GM12878 (cell line): ENCODE results near the gene ELL2. TPM values are rescaled to one million over a fixed set of nuclear protein-coding genes. Genes with fewer than 3 reads are reported as not detected.

Experiments
- ATAC-seq: fragments of 200-7000 bp; cut with Tn5 transposase; 3 replicates; pipeline ENCODE4 v1.9.1; 2020; ENCODE audit warnings: mild to moderate bottlenecking, moderate library complexity
- BruUV-seq: library from RNA; stranded (reverse); fragments of 400-500 nt; replicated peaks from 2 replicates; lab custom pipeline; 2021; lab: Mats Ljungman, UMichigan
- CTCF ChIA-PET: fragments of 300-600 bp; sonication (Branson Sonifier 250); formaldehyde crosslinking; extraction: SDS; loops from one replicate; lab custom pipeline; 2021; ENCODE audit warnings: inconsistent platforms; lab: Yijun Ruan, JAX
- POLR2A ChIA-PET: fragments of 350-600 bp; formaldehyde crosslinking; extraction: SDS; loops from one replicate; lab custom pipeline; 2021; ENCODE audit warnings: inconsistent platforms; lab: Charles Lee
- RAD21 ChIA-PET: fragments of 300-600 bp; sonication (Branson Sonifier 250); formaldehyde crosslinking; loops from one replicate; lab custom pipeline; 2023; ENCODE audit warnings: antibody characterized with exemption; ENCODE audit not compliant: unreplicated experiment; lab: Charles Lee
- SMC1A ChIA-PET: fragments of 300-600 bp; sonication (Branson Sonifier 250); formaldehyde crosslinking; loops from one replicate; lab custom pipeline; 2023; ENCODE audit not compliant: unreplicated experiment, uncharacterized antibody; lab: Charles Lee
- DNase-seq: peaks from one replicate; pipeline ENCODE4 v3.0.0-alpha.2; 2011; ENCODE audit warnings: low read depth, low spot score
- FAIRE-seq: peaks from 3 replicates; lab custom pipeline; 2011; peaks lifted over from hg19 to GRCh38; lab: Jason Lieb, UNC
- H2AFZ ChIP-seq: 2 replicates; pipeline ENCODE4 v1.6.0; 2011; ENCODE audit warnings: low read depth, low read length, control low read depth; ENCODE audit not compliant: control insufficient read depth
- H3K27ac ChIP-seq: 2 replicates; pipeline ENCODE4 v1.5.1; 2011; ENCODE audit warnings: control low read depth; ENCODE audit not compliant: control insufficient read depth, insufficient read depth
- H3K27me3 ChIP-seq, 2 experiments: replicated peaks in 1 of 2; 2 replicates each; pipeline versions ENCODE4 v1.6.0 to v1.6.1; 2011; ENCODE audit warnings: low read length in 1 of 2; ENCODE audit not compliant: control insufficient read depth in 2 of 2, insufficient read depth in 2 of 2
- H3K36me3 ChIP-seq, 2 experiments: 2 replicates each; pipeline ENCODE4 v1.5.1; 2011; ENCODE audit warnings: low read length in 1 of 2; ENCODE audit not compliant: control insufficient read depth in 2 of 2, insufficient read depth in 2 of 2
- H3K4me1 ChIP-seq: 2 replicates; pipeline ENCODE4 v1.6.1; 2011; ENCODE audit warnings: mild to moderate bottlenecking, low read length, moderate library complexity, mixed read lengths; ENCODE audit not compliant: control insufficient read depth, insufficient read depth
- H3K4me2 ChIP-seq: 2 replicates; pipeline ENCODE4 v1.6.0; 2011; ENCODE audit warnings: control low read depth; ENCODE audit not compliant: control insufficient read depth, insufficient read depth
- H3K4me3 ChIP-seq: fragments of 200-600 bp; sonication (generic); 2 replicates; pipeline ENCODE4 v1.5.1; 2016
- H3K79me2 ChIP-seq: 2 replicates; pipeline ENCODE4 v1.6.0; 2011; ENCODE audit warnings: low read length; ENCODE audit not compliant: control insufficient read depth, insufficient read depth
- H3K9ac ChIP-seq: 2 replicates; pipeline ENCODE4 v1.8.0; 2011; ENCODE audit warnings: low read length, control low read depth, mixed read lengths; ENCODE audit not compliant: control insufficient read depth, insufficient read depth
- H3K9me3 ChIP-seq: replicated peaks from 3 replicates; pipeline ENCODE4 v1.5.1; 2011; ENCODE audit warnings: mild to moderate bottlenecking, low read length; ENCODE audit not compliant: control insufficient read depth, insufficient read depth
- H4K20me1 ChIP-seq: 2 replicates; pipeline ENCODE4 v1.6.0; 2011; ENCODE audit not compliant: control insufficient read depth, insufficient read depth
- BACH1 ChIP-seq: fragments of 450-650 bp; IDR thresholded peaks from 2 replicates; pipeline ENCODE4 v1.6.1; 2017; ENCODE audit warnings: mild to moderate bottlenecking, borderline replicate concordance
- CEBPB ChIP-seq, 2 experiments: fragments of 150-350 bp in 1 of 2; IDR thresholded peaks; 2 replicates each; pipeline ENCODE4 v1.6.1; 2012 to 2014; ENCODE audit warnings: low read depth in 2 of 2, low read length in 2 of 2, borderline replicate concordance in 1 of 2, inconsistent platforms in 1 of 2
- CREB1 ChIP-seq: IDR thresholded peaks from 2 replicates; pipeline ENCODE4 v1.6.1; 2012; ENCODE audit warnings: low read depth, mild to moderate bottlenecking, inconsistent platforms
- FOXM1 ChIP-seq: IDR thresholded peaks from 2 replicates; pipeline ENCODE4 v1.6.1; 2012; ENCODE audit warnings: low read depth, mild to moderate bottlenecking, inconsistent platforms, low read length, moderate library complexity
- GATAD2B ChIP-seq: fragments of 450-650 bp; conservative IDR thresholded peaks from 2 replicates; pipeline ENCODE4 v1.6.1; 2017; ENCODE audit warnings: low read depth, mild to moderate bottlenecking, moderate library complexity
- JUNB ChIP-seq: IDR thresholded peaks from 2 replicates; pipeline ENCODE4 v1.6.1; 2016; ENCODE audit warnings: antibody characterized with exemption, mild to moderate bottlenecking
- KAT2A ChIP-seq: conservative IDR thresholded peaks from 2 replicates; pipeline ENCODE4 v1.6.1; 2011; ENCODE audit warnings: low read depth, low read length; ENCODE audit not compliant: control insufficient read depth
- MTA2 ChIP-seq: fragments of 450-650 bp; IDR thresholded peaks from 2 replicates; pipeline ENCODE4 v1.6.1; 2016; ENCODE audit warnings: low read depth, mild to moderate bottlenecking, moderate library complexity
- PAX8 ChIP-seq: fragments of 450-650 bp; IDR thresholded peaks from 2 replicates; pipeline ENCODE4 v1.6.1; 2017; ENCODE audit warnings: mild to moderate bottlenecking, moderate library complexity
- RAD21 ChIP-seq: IDR thresholded peaks from 2 replicates; pipeline ENCODE4 v1.6.1; 2011; ENCODE audit warnings: mild to moderate bottlenecking, low read depth, low read length, moderate library complexity; ENCODE audit not compliant: insufficient read depth
- SMAD1 ChIP-seq: fragments of 450-650 bp; IDR thresholded peaks from 2 replicates; pipeline ENCODE4 v1.6.1; 2018; ENCODE audit warnings: mild to moderate bottlenecking, low read depth; ENCODE audit not compliant: partially characterized antibody
- TCF12 ChIP-seq: IDR thresholded peaks from 2 replicates; pipeline ENCODE4 v1.6.1; 2011; ENCODE audit warnings: low read depth, mild to moderate bottlenecking, low read length
- TCF3 ChIP-seq: IDR thresholded peaks from 2 replicates; pipeline ENCODE4 v1.6.1; 2012; ENCODE audit warnings: low read depth, mild to moderate bottlenecking, low read length, borderline replicate concordance; ENCODE audit not compliant: insufficient read depth
- ZZZ3 ChIP-seq: IDR thresholded peaks from 2 replicates; pipeline ENCODE4 v1.6.1; 2011; ENCODE audit warnings: low read depth; ENCODE audit not compliant: control insufficient read depth, insufficient read length
- WGBS: methylation state at CpG from one replicate; pipeline ENCODE4 v1.1.6; 2016; ENCODE audit warnings: low lambda C conversion rate; ENCODE audit not compliant: insufficient replicate concordance, insufficient coverage; ENCODE audit errors: missing lambda C conversion rate; 5-methylcytosine and 5-hydroxymethylcytosine counted together
- in situ Hi-C: fragments of 300-500 bp; cut with MboI; formaldehyde crosslinking; loops from 9 replicates; pipeline ENCODE4 v1.14.3; 2018; ENCODE audit warnings: mixed read lengths
- intact Hi-C: fragments of 100-400 bp; cut with micrococcal nuclease; formaldehyde crosslinking; loops from one replicate; pipeline ENCODE4 v1.14.2; 2022; ENCODE audit not compliant: unreplicated experiment
- polyA plus RNA-seq, 11 experiments: library from polyadenylated mRNA; depleted of rRNA in 4 of 11; unstranded in 6 of 11; stranded (reverse) in 5 of 11; fragments of >200 nt; fragmentation: Nextera tagmentation in 4 of 11; fragmentation: Illumina TruSeq in 1 of 11; extraction: Ambion mirVana in 4 of 11; extraction: Trizol in 1 of 11; gene quantifications; 1 replicate in 1 of 11; 2 replicates in 10 of 11; pipeline versions ENCODE4 v1.2.1 to v1.2.3, GENCODE V29; 2011 to 2016; ENCODE audit warnings: inconsistent platforms in 2 of 11, missing spikeins in 2 of 11, low read depth in 1 of 11
- total RNA-seq, 4 experiments: library from RNA; depleted of rRNA in 3 of 4; stranded (reverse); fragments of >200 nt in 3 of 4; fragmentation: Illumina TruSeq in 1 of 4; extraction: Trizol in 1 of 4; gene quantifications; 2 replicates each; pipeline versions ENCODE4 v1.2.1 to v1.2.3, GENCODE V29; 2013 to 2021
- TF ChIP-seq, protein P1 (sequence below): fragments of 450-650 bp; IDR thresholded peaks from 2 replicates; pipeline ENCODE4 v1.6.1; 2016; ENCODE audit warnings: mild to moderate bottlenecking
- TF ChIP-seq, protein P2 (sequence below): fragments of 450-650 bp; IDR thresholded peaks from 2 replicates; pipeline ENCODE4 v1.6.1; 2017; ENCODE audit warnings: low read depth, mild to moderate bottlenecking, moderate library complexity
- TF ChIP-seq, protein P3 (sequence below): fragments of 450-650 bp; IDR thresholded peaks from 2 replicates; pipeline ENCODE4 v1.6.1; 2016; ENCODE audit warnings: mild to moderate bottlenecking

The ELL2 gene
- total and polyA plus RNA-seq, 10 of the 15 experiments (the other 5 are each of a cell fraction or from before 2014, with no cell fraction given), result 24.2 to 91.4 (median 57.4) TPM

DNA sequence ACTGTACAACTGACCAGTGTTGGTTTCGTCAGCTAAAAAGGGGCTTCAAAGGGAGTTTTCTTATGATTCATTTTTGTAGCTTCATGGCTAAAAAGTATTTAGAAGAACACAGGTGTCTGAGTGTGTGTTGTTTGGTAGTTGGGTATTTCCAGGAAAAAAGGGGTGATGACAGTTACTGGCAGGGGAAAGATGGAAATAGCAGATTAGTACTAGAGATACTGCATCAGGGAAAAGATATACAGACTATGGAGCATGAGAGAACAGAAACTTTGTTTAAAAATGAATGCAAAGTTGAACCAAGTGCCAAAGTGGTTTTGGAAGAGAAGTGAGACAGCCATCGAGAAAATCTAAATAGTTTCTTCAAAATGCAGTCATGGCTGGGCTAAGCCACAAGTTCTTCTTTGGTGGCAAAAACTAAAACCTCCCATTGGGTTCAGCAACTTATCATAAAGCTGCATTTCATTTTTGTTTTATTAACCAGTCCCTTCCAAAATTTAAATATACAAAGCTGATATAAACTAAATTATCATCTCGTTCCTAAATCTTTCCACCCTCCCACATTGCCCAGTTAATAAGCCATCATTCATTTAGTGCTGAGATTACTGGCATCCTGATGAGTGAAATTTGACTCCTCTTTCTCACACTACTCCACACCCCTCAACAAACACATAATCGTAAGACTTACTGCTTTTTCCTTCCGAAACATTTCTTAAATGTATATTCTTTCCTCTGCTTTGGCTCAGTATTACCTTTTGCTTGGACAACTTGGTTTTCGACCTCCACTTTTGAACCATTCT is 33.5 kb downstream of the ELL2 start:
- ChIA-PET SMC1A (interaction anchor here (0.6 to 2.8 kb wide), 25 partner anchors 8 to 792 kb away, joined by 3 to 36 read pairs (median 7); no protein-coding TSS in a partner anchor), RAD21 (interaction anchor here (0.7 to 2.9 kb wide), 15 partner anchors 8 to 512 kb away, joined by 3 to 36 read pairs (median 8); partner anchors contain the start of gene RHOBTB3), POLR2A (interaction anchor here (0.6 to 2.4 kb wide), 10 partner anchors 9 to 66 kb away, joined by 3 to 16 read pairs (median 5); no protein-coding TSS in a partner anchor), CTCF (interaction anchor here (0.5 to 2.0 kb wide), 10 partner anchors 16 to 409 kb away, joined by 3 to 10 read pairs (median 4); no protein-coding TSS in a partner anchor)
- no peaks in the 10 kb centered on the region for H3K27me3 ChIP-seq
- FAIRE-seq (peak; percentile 59), DNase-seq (peak; percentile 91), ATAC-seq (peak; percentile 61)
- H3K4me1 ChIP-seq, result peaks cover 65% of the 10 kb centered on the region
- WGBS, result 2% methylated on average over 6 of the region's 6 CpGs
- no peaks in the 10 kb centered on the region for H4K20me1 ChIP-seq
- H3K9me3 ChIP-seq, result no peaks in the 10 kb centered on the region; the same call in 1 of the 3 replicates
- peak overlapping the region; percentile 91 for H3K4me2 ChIP-seq
- BruUV-seq, result no TSS peak
- peak overlapping the region; percentile 91 for H3K27ac ChIP-seq
- H3K79me2 ChIP-seq, result peaks cover 68% of the 10 kb centered on the region
- no peak overlapping the region for H2AFZ ChIP-seq
- intact Hi-C loops, result loop anchor here (1.0 to 10.0 kb wide), 5 partner anchors 19 to 507 kb away; partner anchors contain the start of genes ELL2 and PCSK1
- in situ Hi-C loops, result no loop called here
- H3K9ac ChIP-seq, result peak overlapping the region; percentile 4; the same call in 1 of the 2 replicates
- H3K4me3 ChIP-seq, result peak overlapping the region; percentile 22
- peaks cover 0 to 3% of the 10 kb centered on the region in 2 experiments; a peak in 2 of 4 replicates for H3K36me3 ChIP-seq
- TF ChIP-seq SMAD1, result no peak
- TF ChIP-seq PAX8, result no peak
- TF ChIP-seq JUNB, result peak; percentile 98
- peak; percentile 92 for TF ChIP-seq BACH1
- peak; percentile 60; the same call in 1 of the 2 replicates for TF ChIP-seq CREB1
- TF ChIP-seq, protein P1, sequence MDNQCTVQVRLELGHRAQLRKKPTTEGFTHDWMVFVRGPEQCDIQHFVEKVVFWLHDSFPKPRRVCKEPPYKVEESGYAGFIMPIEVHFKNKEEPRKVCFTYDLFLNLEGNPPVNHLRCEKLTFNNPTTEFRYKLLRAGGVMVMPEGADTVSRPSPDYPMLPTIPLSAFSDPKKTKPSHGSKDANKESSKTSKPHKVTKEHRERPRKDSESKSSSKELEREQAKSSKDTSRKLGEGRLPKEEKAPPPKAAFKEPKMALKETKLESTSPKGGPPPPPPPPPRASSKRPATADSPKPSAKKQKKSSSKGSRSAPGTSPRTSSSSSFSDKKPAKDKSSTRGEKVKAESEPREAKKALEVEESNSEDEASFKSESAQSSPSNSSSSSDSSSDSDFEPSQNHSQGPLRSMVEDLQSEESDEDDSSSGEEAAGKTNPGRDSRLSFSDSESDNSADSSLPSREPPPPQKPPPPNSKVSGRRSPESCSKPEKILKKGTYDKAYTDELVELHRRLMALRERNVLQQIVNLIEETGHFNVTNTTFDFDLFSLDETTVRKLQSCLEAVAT, result peak; percentile 84
- no peak for TF ChIP-seq KAT2A
- TF ChIP-seq GATAD2B, result peak; percentile 93
- peak; percentile 87 for TF ChIP-seq TCF12
- TF ChIP-seq CEBPB (IDR thresholded peaks at IDR 0.05; ENCODE audit: borderline replicate concordance in 1 of 2, low read depth in 2 of 2, low read length in 2 of 2), result peak in 1 of 2 experiments; percentile 94; a peak in 1 of 4 replicates
- TF ChIP-seq FOXM1, result peak; percentile 100
- peak; percentile 97 for TF ChIP-seq MTA2
- no peak for TF ChIP-seq ZZZ3
- TF ChIP-seq RAD21, result 0 out of 2 replicates have a peak, but pooled peaks have one; percentile 12
- peak; percentile 87 for TF ChIP-seq TCF3
- TF ChIP-seq, protein P2, sequence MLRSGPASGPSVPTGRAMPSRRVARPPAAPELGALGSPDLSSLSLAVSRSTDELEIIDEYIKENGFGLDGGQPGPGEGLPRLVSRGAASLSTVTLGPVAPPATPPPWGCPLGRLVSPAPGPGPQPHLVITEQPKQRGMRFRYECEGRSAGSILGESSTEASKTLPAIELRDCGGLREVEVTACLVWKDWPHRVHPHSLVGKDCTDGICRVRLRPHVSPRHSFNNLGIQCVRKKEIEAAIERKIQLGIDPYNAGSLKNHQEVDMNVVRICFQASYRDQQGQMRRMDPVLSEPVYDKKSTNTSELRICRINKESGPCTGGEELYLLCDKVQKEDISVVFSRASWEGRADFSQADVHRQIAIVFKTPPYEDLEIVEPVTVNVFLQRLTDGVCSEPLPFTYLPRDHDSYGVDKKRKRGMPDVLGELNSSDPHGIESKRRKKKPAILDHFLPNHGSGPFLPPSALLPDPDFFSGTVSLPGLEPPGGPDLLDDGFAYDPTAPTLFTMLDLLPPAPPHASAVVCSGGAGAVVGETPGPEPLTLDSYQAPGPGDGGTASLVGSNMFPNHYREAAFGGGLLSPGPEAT, result peak; percentile 100
- TF ChIP-seq, protein P3, sequence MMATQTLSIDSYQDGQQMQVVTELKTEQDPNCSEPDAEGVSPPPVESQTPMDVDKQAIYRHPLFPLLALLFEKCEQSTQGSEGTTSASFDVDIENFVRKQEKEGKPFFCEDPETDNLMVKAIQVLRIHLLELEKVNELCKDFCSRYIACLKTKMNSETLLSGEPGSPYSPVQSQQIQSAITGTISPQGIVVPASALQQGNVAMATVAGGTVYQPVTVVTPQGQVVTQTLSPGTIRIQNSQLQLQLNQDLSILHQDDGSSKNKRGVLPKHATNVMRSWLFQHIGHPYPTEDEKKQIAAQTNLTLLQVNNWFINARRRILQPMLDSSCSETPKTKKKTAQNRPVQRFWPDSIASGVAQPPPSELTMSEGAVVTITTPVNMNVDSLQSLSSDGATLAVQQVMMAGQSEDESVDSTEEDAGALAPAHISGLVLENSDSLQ, result peak; percentile 81
